Measurements from ENCODE around the gene FOXB1. TPM values are rescaled to one million over a fixed set of nuclear protein-coding genes. Genes with fewer than 3 reads are reported as not detected.

Gene FOXB1
- total and polyA plus RNA-seq, 4 donors, result 0.02 TPM; not detected in 3

DNA sequence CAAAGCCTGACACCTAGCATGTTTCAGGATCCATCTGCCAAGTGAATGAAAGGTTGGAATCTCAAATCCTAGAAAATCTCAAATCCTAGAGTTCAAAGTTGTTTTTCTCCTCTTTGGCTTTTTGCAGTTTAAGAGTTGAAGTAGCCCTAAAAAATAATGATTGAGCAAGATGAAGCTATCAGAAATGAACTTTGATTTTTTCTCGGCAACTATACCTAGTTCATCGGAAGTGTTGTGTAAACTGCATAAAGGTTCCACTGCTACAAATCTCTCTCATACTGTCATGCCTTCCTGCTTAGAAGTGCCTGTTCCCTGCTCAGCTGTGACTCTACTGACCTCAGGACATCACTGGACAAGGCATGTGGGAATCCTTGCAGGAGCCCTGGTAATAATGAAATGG is 35.8 kb upstream of the FOXB1 start:
- H3K27me3 ChIP-seq (ENCODE audit: control insufficient read depth in 3 of 3, insufficient read depth in 3 of 3, low read length in 2 of 3), result no peaks in the 10 kb centered on the region
- no peaks in the 10 kb centered on the region for H3K36me3 ChIP-seq (ENCODE audit: control insufficient read depth in 4 of 4, insufficient read depth in 4 of 4, low read length in 4 of 4)
- no peaks in the 10 kb centered on the region for H3K4me1 ChIP-seq (ENCODE audit: control insufficient read depth in 5 of 5, insufficient read depth in 5 of 5, low read length in 5 of 5)
- no peak overlapping the region for H3K9ac ChIP-seq (ENCODE audit: insufficient read depth in 1 of 2, low read length in 2 of 2)
- no peak overlapping the region for H3K4me3 ChIP-seq
- H3K9me3 ChIP-seq (ENCODE audit: control insufficient read depth in 4 of 4, insufficient read depth in 3 of 4, low read length in 3 of 4), result peaks cover 0 to 5% (median 2%) of the 10 kb centered on the region in 4 donors
- TF ChIP-seq, protein P1, sequence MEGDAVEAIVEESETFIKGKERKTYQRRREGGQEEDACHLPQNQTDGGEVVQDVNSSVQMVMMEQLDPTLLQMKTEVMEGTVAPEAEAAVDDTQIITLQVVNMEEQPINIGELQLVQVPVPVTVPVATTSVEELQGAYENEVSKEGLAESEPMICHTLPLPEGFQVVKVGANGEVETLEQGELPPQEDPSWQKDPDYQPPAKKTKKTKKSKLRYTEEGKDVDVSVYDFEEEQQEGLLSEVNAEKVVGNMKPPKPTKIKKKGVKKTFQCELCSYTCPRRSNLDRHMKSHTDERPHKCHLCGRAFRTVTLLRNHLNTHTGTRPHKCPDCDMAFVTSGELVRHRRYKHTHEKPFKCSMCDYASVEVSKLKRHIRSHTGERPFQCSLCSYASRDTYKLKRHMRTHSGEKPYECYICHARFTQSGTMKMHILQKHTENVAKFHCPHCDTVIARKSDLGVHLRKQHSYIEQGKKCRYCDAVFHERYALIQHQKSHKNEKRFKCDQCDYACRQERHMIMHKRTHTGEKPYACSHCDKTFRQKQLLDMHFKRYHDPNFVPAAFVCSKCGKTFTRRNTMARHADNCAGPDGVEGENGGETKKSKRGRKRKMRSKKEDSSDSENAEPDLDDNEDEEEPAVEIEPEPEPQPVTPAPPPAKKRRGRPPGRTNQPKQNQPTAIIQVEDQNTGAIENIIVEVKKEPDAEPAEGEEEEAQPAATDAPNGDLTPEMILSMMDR (IDR thresholded peaks at IDR 0.05; ENCODE audit: control extremely low read depth, extremely low read depth), result no peak
- H3K27ac ChIP-seq (ENCODE audit: low read depth in 1 of 2, low read length in 1 of 2), result no peak overlapping the region
- 94 to 98% methylated on average over 2 of the region's 2 CpGs for WGBS, 2 donors
- DNase-seq (no peak), ATAC-seq (ENCODE audit: insufficient read depth, low FRiP score) (no peak)

DNA sequence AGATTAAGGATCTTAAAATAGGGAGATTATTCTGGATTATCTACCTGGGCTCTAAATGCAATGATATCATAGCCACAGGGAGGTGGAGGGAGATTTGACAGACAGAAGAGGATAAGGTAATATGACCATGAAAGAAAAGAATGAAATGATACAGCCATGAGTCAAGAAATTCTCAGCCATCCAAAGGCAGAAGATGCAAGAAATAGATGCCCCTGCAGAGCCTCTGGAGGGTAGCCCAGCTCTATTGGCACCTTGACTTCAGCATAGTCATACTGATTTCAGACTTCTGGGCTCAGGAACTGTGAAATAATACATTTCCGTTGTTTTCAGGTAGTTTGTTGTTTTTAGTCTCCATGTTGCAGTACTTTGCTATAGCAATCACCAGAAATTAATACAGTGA is 31.9 kb upstream of the FOXB1 start:
- Histone ChIP-seq H3K4me1 (ENCODE audit: control insufficient read depth in 5 of 5, insufficient read depth in 5 of 5, low read length in 5 of 5) (peaks cover 0 to 3% (median 0%) of the 10 kb centered on the region in 5 donors), H3K27me3 (ENCODE audit: control insufficient read depth in 3 of 3, insufficient read depth in 3 of 3, low read length in 2 of 3) (no peaks in the 10 kb centered on the region), H3K27ac (ENCODE audit: low read depth in 1 of 2, low read length in 1 of 2) (no peak overlapping the region), H3K9me3 (ENCODE audit: control insufficient read depth in 4 of 4, insufficient read depth in 3 of 4, low read length in 3 of 4) (no peaks in the 10 kb centered on the region), H3K9ac (ENCODE audit: insufficient read depth in 1 of 2, low read length in 2 of 2) (no peak overlapping the region), H3K36me3 (ENCODE audit: control insufficient read depth in 4 of 4, insufficient read depth in 4 of 4, low read length in 4 of 4) (no peaks in the 10 kb centered on the region), H3K4me3 (no peak overlapping the region)
- TF ChIP-seq, protein P1 (IDR thresholded peaks at IDR 0.05; ENCODE audit: control extremely low read depth, extremely low read depth), result no peak
- ATAC-seq (ENCODE audit: insufficient read depth, low FRiP score) (no peak), DNase-seq (no peak)
- WGBS, 2 donors, result 73 to 78% methylated on average over 1 of the region's 1 CpG

DNA sequence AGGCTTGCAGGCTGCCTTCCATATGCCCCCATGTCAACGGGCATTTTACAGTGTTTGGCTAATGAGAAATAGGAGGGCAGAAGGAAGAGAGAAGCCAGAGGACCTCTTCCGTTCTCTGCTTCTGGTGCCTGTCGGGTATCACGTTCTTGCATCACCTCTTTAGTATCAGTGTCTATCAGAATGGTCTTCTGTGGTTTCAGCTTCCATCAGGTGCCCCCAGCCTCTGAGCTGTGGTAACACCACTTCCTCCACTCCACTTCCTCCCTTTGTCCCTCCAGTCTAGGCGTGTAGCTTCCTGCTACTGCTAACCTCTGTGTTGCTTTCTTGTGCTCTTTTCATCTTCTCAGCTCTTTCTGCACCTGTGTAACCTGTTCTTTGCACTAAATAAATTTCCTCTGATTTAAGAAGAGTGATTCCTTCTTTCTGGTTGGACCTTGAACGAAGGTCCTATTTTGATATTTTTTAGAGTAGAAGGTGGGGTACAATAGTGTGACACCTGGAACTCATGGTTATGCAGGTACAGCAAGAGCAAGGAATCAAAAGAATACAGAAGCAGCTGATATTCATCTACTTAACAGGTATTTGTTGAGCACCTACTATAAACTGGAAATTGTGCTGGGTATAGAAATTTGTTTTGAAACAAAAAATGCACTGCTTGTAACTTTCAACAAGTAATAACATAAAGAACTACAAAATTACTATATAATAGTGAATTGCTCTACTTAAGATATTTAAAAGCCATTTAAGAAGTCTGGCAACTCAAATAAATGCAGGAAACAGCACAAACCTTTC is 27.4 kb upstream of the FOXB1 start:
- H3K4me1 ChIP-seq (ENCODE audit: control insufficient read depth in 5 of 5, insufficient read depth in 5 of 5, low read length in 5 of 5), result peaks cover 0 to 3% (median 0%) of the 10 kb centered on the region in 5 donors
- TF ChIP-seq, protein P1 (IDR thresholded peaks at IDR 0.05; ENCODE audit: control extremely low read depth, extremely low read depth), result no peak
- WGBS, 2 donors, result 16 to 38% methylated on average over 6 of the region's 6 CpGs
- no peaks in the 10 kb centered on the region for H3K9me3 ChIP-seq (ENCODE audit: control insufficient read depth in 4 of 4, insufficient read depth in 3 of 4, low read length in 3 of 4)
- H3K9ac ChIP-seq (ENCODE audit: insufficient read depth in 1 of 2, low read length in 2 of 2), result no peak overlapping the region
- no peak overlapping the region for H3K4me3 ChIP-seq
- no peaks in the 10 kb centered on the region for H3K36me3 ChIP-seq (ENCODE audit: control insufficient read depth in 4 of 4, insufficient read depth in 4 of 4, low read length in 4 of 4)
- ATAC-seq (ENCODE audit: insufficient read depth, low FRiP score) (no peak), DNase-seq (no peak)
- no peaks in the 10 kb centered on the region for H3K27me3 ChIP-seq (ENCODE audit: control insufficient read depth in 3 of 3, insufficient read depth in 3 of 3, low read length in 2 of 3)
- H3K27ac ChIP-seq (ENCODE audit: low read depth in 1 of 2, low read length in 1 of 2), result no peak overlapping the region
